Liver (tissue), 9 donors: ENCODE data around the gene BABAM1. TPM values are rescaled to one million over a fixed set of nuclear protein-coding genes. Genes with fewer than 3 reads are reported as not detected.
"Not testable (repeated sequence)": the region's sequence is repeated elsewhere in the genome, so short reads cannot be mapped to it uniquely, and the experiment has no call there.

Source experiments
- DNase-seq: peaks from one replicate; pipeline ENCODE4 v3.0.0-alpha.2; 2017; ENCODE audit warnings: low spot score
- H3K27ac ChIP-seq, 2 donors: one replicate each; pipeline ENCODE4 v1.7.0; 2013; ENCODE audit warnings: inconsistent platforms in 2 of 2, low read length in 2 of 2, control low read depth in 1 of 2, low read depth in 1 of 2, mild to moderate bottlenecking in 1 of 2
- H3K27me3 ChIP-seq, 4 donors: one replicate each; pipeline versions ENCODE4 v1.6.1 to v1.7.0; 2013; ENCODE audit warnings: low read length in 3 of 4, inconsistent platforms in 1 of 4, mild to moderate bottlenecking in 1 of 4, moderate library complexity in 1 of 4; ENCODE audit not compliant: control insufficient read depth in 4 of 4, insufficient read depth in 4 of 4
- H3K36me3 ChIP-seq, 4 donors: one replicate each; pipeline versions ENCODE4 v1.6.1 to v1.7.0; 2013; ENCODE audit warnings: low read length in 3 of 4, mild to moderate bottlenecking in 3 of 4, low read depth in 1 of 4, moderate library complexity in 1 of 4; ENCODE audit not compliant: control insufficient read depth in 4 of 4, insufficient read depth in 3 of 4
- H3K4me1 ChIP-seq, 4 donors: one replicate each; pipeline versions ENCODE4 v1.6.1 to v1.7.0; 2013; ENCODE audit warnings: low read length in 3 of 4, mild to moderate bottlenecking in 3 of 4, moderate library complexity in 1 of 4; ENCODE audit not compliant: control insufficient read depth in 4 of 4, insufficient read depth in 4 of 4
- H3K4me3 ChIP-seq, 3 donors: one replicate each; pipeline versions ENCODE4 v1.6.1 to v1.7.0; 2013; ENCODE audit warnings: low read length in 3 of 3, control low read depth in 1 of 3, low read depth in 1 of 3, mild to moderate bottlenecking in 1 of 3
- H3K9ac ChIP-seq, 2 donors: one replicate each; pipeline ENCODE4 v1.7.0; 2013; ENCODE audit warnings: low read length in 2 of 2, mild to moderate bottlenecking in 2 of 2, moderate library complexity in 2 of 2, control low read depth in 1 of 2, low read depth in 1 of 2
- H3K9me3 ChIP-seq, 4 donors: one replicate each; pipeline versions ENCODE4 v1.6.1 to v1.7.0; 2013; ENCODE audit warnings: low read length in 3 of 4; ENCODE audit not compliant: control insufficient read depth in 4 of 4
- CTCF ChIP-seq: fragments of 150-350 bp; IDR thresholded peaks from 2 replicates; pipeline ENCODE4 v1.5.1; 2017; ENCODE audit warnings: improper control_type of control experiment, low read depth, low read length; ENCODE audit not compliant: missing input control
- EGR1 ChIP-seq, 2 donors: IDR thresholded peaks; 2 replicates each; pipeline ENCODE4 v1.6.1; 2016 to 2018; ENCODE audit warnings: antibody characterized with exemption in 2 of 2, low read depth in 2 of 2
- FOXA1 ChIP-seq: IDR thresholded peaks from 2 replicates; pipeline ENCODE4 v1.6.1; 2016; ENCODE audit warnings: antibody characterized with exemption
- FOXA2 ChIP-seq: IDR thresholded peaks from 2 replicates; pipeline ENCODE4 v1.6.1; 2016; ENCODE audit warnings: antibody characterized with exemption
- HNF4G ChIP-seq: IDR thresholded peaks from 2 replicates; pipeline ENCODE4 v1.6.1; 2016; ENCODE audit warnings: antibody characterized with exemption
- JUND ChIP-seq, 2 donors: IDR thresholded peaks; 2 replicates each; pipeline ENCODE4 v1.6.1; 2016; ENCODE audit warnings: antibody characterized with exemption in 2 of 2
- MAX ChIP-seq: IDR thresholded peaks from 2 replicates; pipeline ENCODE4 v1.6.1; 2016; ENCODE audit warnings: antibody characterized with exemption
- REST ChIP-seq: IDR thresholded peaks from 2 replicates; pipeline ENCODE4 v1.6.1; 2016; ENCODE audit warnings: antibody characterized with exemption, mild to moderate bottlenecking
- RXRA ChIP-seq, 2 donors: IDR thresholded peaks; 2 replicates each; pipeline ENCODE4 v1.6.1; 2017 to 2018; ENCODE audit warnings: antibody characterized with exemption in 2 of 2, mild to moderate bottlenecking in 1 of 2
- TAF1 ChIP-seq: conservative IDR thresholded peaks from 2 replicates; pipeline ENCODE4 v1.6.1; 2016; ENCODE audit warnings: antibody characterized with exemption, mild to moderate bottlenecking
- YY1 ChIP-seq: IDR thresholded peaks from 2 replicates; pipeline ENCODE4 v1.6.1; 2016; ENCODE audit warnings: antibody characterized with exemption, mild to moderate bottlenecking
- WGBS: extraction: QIAGEN DNeasy Blood & Tissue Kit; methylation state at CpG from one replicate; pipeline ENCODE4 v1.1.7; 2013; 5-methylcytosine and 5-hydroxymethylcytosine counted together
- polyA plus RNA-seq, 2 donors: library from polyadenylated mRNA; stranded (reverse) in 1 of 2; unstranded in 1 of 2; fragments of 200-250 nt in 1 of 2; fragments of >200 nt in 1 of 2; fragmentation: Nextera tagmentation in 1 of 2; extraction: Ambion mirVana in 1 of 2; gene quantifications; one replicate each; pipeline versions ENCODE4 v1.2.1 to v1.2.3, GENCODE V29; 2013 to 2015
- total RNA-seq, 2 donors: library from RNA; depleted of rRNA; stranded (reverse); fragments of >200 nt; gene quantifications; one replicate each; pipeline ENCODE4 v1.2.3, GENCODE V29; 2014
- donor health status: healthy.
- donor health status: healthy.
- donor health status: healthy.
- donor health status: healthy.
- donor health status: healthy.

Gene BABAM1
- total and polyA plus RNA-seq, 4 donors = 29.3 to 47.0 (median 33.5) TPM

- Histone ChIP-seq H3K27ac (no peak overlapping the region), H3K4me1 (peaks cover 3 to 11% (median 10%) of the 10 kb centered on the region in 4 donors), H3K9me3 (no peaks in the 10 kb centered on the region), H3K36me3 (peaks cover 0 to 11% (median 5%) of the 10 kb centered on the region in 4 donors), H3K9ac (no peak overlapping the region), H3K4me3 (no peak overlapping the region), H3K27me3 (no peaks in the 10 kb centered on the region)
- WGBS = 82% methylated on average over 12 of the region's 12 CpGs
- no peak for DNase-seq
- TF ChIP-seq HNF4G (no peak), RXRA (IDR thresholded peaks at IDR 0.05) (no peak), FOXA2 (no peak), EGR1 (IDR thresholded peaks at IDR 0.05; ENCODE audit: low read depth in 2 of 2) (no peak), CTCF (no peak), YY1 (no peak), MAX (no peak), JUND (IDR thresholded peaks at IDR 0.05) (no peak), REST (no peak)
Observed at GRCh38 chr19:17266589-17266974, 661 bp upstream of the BABAM1 start.

- Histone ChIP-seq H3K27ac (no peak overlapping the region), H3K27me3 (no peaks in the 10 kb centered on the region), H3K4me3 (no peak overlapping the region), H3K9ac (no peak overlapping the region), H3K36me3 (peaks cover 2 to 17% (median 6%) of the 10 kb centered on the region in 4 donors), H3K9me3 (no peaks in the 10 kb centered on the region), H3K4me1 (peaks cover 3 to 11% (median 10%) of the 10 kb centered on the region in 4 donors)
- WGBS = 96% methylated on average over 13 of the region's 13 CpGs
- DNase-seq = no peak
- TF ChIP-seq RXRA (IDR thresholded peaks at IDR 0.05) (no peak), TAF1 (no peak), YY1 (no peak), MAX (no peak), FOXA1 (no peak)
Observed at GRCh38 chr19:17268754-17269153, 1.5 kb downstream of the BABAM1 start.

- H3K27ac ChIP-seq, H3K9me3 ChIP-seq, H3K9ac ChIP-seq, DNase-seq, H3K4me3 ChIP-seq, H3K27me3 ChIP-seq, H3K4me1 ChIP-seq: not testable (repeated sequence)
- peaks cover 5 to 46% (median 19%) of the 10 kb centered on the region in 4 donors for H3K36me3 ChIP-seq
- 98% methylated on average over 3 of the region's 3 CpGs for WGBS
Observed at GRCh38 chr19:17274892-17275291, 7.6 kb downstream of the BABAM1 start.
